Caco-2 (cell line): ENCODE results near the gene ALDH4A1. TPM values are rescaled to one million over a fixed set of nuclear protein-coding genes. Genes with fewer than 3 reads are reported as not detected.

ENCODE experiments used
- BruUV-seq: library from RNA; stranded (reverse); fragments of 400-500 nt; replicated peaks from 2 replicates; lab custom pipeline; 2021; lab: Mats Ljungman, UMichigan
- CTCF ChIA-PET: fragments of 300-600 bp; sonication (Branson Sonifier 250); formaldehyde crosslinking; loops from one replicate; lab custom pipeline; 2022; ENCODE audit warnings: antibody characterized with exemption; lab: Charles Lee
- POLR2A ChIA-PET: fragments of 300-600 bp; sonication (Branson Sonifier 250); formaldehyde crosslinking; loops from one replicate; lab custom pipeline; 2022; ENCODE audit warnings: antibody characterized with exemption; lab: Charles Lee
- DNase-seq, 2 experiments: peaks; one replicate each; pipeline versions ENCODE4 v3.0.0 to v3.0.0-alpha.2; 2020 to 2022
- H3K27me3 ChIP-seq: replicated peaks from 2 replicates; pipeline ENCODE4 v1.6.0; 2011; ENCODE audit warnings: low read length; ENCODE audit not compliant: control insufficient read depth, insufficient read depth
- H3K36me3 ChIP-seq: 2 replicates; pipeline ENCODE4 v1.5.1; 2011; ENCODE audit warnings: low read length; ENCODE audit not compliant: control insufficient read depth, insufficient read depth
- H3K4me1 ChIP-seq: fragments of 250-450 bp; sonication (Bioruptor Pico); 2 replicates; pipeline ENCODE4 v1.5.1; 2020; ENCODE audit warnings: mild to moderate bottlenecking
- H3K4me3 ChIP-seq: 2 replicates; pipeline ENCODE4 v1.5.1; 2011; ENCODE audit warnings: low read depth, mild to moderate bottlenecking, control low read depth, low read length
- H3K9me3 ChIP-seq: fragments of 250-450 bp; sonication (Bioruptor Pico); 2 replicates; pipeline ENCODE4 v1.5.1; 2020; ENCODE audit warnings: mild to moderate bottlenecking, moderate library complexity
- H3K27ac Mint-ChIP-seq: one replicate; pipeline ENCODE4 v1.8.0; 2022; ENCODE audit warnings: mixed read lengths; ENCODE audit not compliant: unreplicated experiment
- H3K27me3 Mint-ChIP-seq: one replicate; pipeline ENCODE4 v1.8.0; 2022; ENCODE audit warnings: mixed read lengths; ENCODE audit not compliant: insufficient read depth, unreplicated experiment
- H3K36me3 Mint-ChIP-seq: one replicate; pipeline ENCODE4 v1.8.0; 2022; ENCODE audit warnings: mild to moderate bottlenecking, mixed read lengths; ENCODE audit not compliant: insufficient read depth, unreplicated experiment
- H3K4me1 Mint-ChIP-seq: one replicate; pipeline ENCODE4 v1.8.0; 2022; ENCODE audit warnings: low read depth, mixed read lengths; ENCODE audit not compliant: unreplicated experiment
- H3K4me3 Mint-ChIP-seq: one replicate; pipeline ENCODE4 v1.8.0; 2022; ENCODE audit warnings: mild to moderate bottlenecking, moderate library complexity, mixed read lengths; ENCODE audit not compliant: unreplicated experiment
- H3K9me3 Mint-ChIP-seq: one replicate; pipeline ENCODE4 v1.8.0; 2022; ENCODE audit warnings: mixed read lengths; ENCODE audit not compliant: unreplicated experiment
- CTCF ChIP-seq, 2 experiments: fragments of 200-600 bp in 1 of 2; IDR thresholded peaks; 1 replicate in 1 of 2; 2 replicates in 1 of 2; pipeline versions ENCODE4 v1.5.1 to v1.8.0; 2011 to 2022; ENCODE audit warnings: antibody characterized with exemption in 1 of 2, control low read depth in 1 of 2, inconsistent platforms in 1 of 2, low read depth in 1 of 2, low read length in 1 of 2, mild to moderate bottlenecking in 1 of 2, moderate library complexity in 1 of 2; ENCODE audit not compliant: insufficient read depth in 1 of 2, severe bottlenecking in 1 of 2, unreplicated experiment in 1 of 2
- intact Hi-C: fragments of 100-400 bp; cut with micrococcal nuclease; formaldehyde crosslinking; loops from one replicate; pipeline ENCODE4 v1.10.0; 2022; ENCODE audit not compliant: unreplicated experiment
- total RNA-seq: library from RNA; stranded (reverse); gene quantifications from 2 replicates; pipeline ENCODE4 v1.2.3, GENCODE V29; 2022

The ALDH4A1 gene
- total RNA-seq, 1 experiment from 2014 or later = 18.0 TPM

- no peak for DNase-seq
- H3K27me3 ChIP-seq = no peaks in the 10 kb centered on the region
- intact Hi-C loops = no loop called here
- Mint-ChIP-seq H3K4me1 (no peaks in the 10 kb centered on the region), H3K4me3 (no peak overlapping the region), H3K36me3 (no peaks in the 10 kb centered on the region), H3K27me3 (peaks cover 3% of the 10 kb centered on the region), H3K9me3 (no peaks in the 10 kb centered on the region), H3K27ac (no peak overlapping the region)
- BruUV-seq = no TSS peak
- TF ChIP-seq CTCF (IDR thresholded peaks at IDR 0.05; ENCODE audit: insufficient read depth in 1 of 2, low read depth in 1 of 2, low read length in 1 of 2, severe bottlenecking in 1 of 2, unreplicated experiment in 1 of 2) = no peak
- no peaks in the 10 kb centered on the region for H3K4me1 ChIP-seq
- no peaks in the 10 kb centered on the region for H3K36me3 ChIP-seq
- ChIA-PET CTCF (interaction anchor here (1.6 kb wide), 1 partner anchor 17 kb away, joined by 7 read pairs; no protein-coding TSS in a partner anchor), POLR2A (no interaction called here)
- H3K4me3 ChIP-seq = no peak overlapping the region
- H3K9me3 ChIP-seq = no peaks in the 10 kb centered on the region
Measured at GRCh38 chr1:18866846-18867245, 35.5 kb downstream of the ALDH4A1 start.

DNA sequence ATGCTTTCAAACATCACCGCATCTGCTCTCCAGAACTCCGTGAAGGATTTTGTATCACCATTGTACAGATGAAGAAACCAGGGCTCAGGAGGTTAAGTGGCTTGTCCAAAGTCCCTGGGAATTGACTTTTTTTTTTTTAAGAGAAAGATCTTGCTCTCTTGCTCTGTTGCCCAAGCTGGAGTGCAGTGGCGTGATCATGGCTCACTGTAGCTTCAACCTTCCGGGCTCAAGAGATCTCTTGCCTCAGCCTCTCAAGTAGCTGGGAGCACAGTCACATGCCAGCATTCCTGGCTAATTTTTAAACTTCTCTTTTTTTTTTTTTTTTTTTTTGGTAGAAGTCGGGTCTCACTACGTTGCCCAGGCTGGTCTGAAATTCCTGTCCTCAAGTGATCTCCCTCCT lies 36.0 kb downstream of the ALDH4A1 start:
- H3K9me3 Mint-ChIP-seq = no peaks in the 10 kb centered on the region
- no peak overlapping the region for H3K4me3 Mint-ChIP-seq
- Histone ChIP-seq H3K9me3 (no peaks in the 10 kb centered on the region), H3K4me1 (no peaks in the 10 kb centered on the region), H3K4me3 (no peak overlapping the region), H3K27me3 (no peaks in the 10 kb centered on the region), H3K36me3 (no peaks in the 10 kb centered on the region)
- peaks cover 4% of the 10 kb centered on the region for H3K27me3 Mint-ChIP-seq
- CTCF ChIA-PET = interaction anchor here (0.7 to 1.6 kb wide), 2 partner anchors 18 to 30 kb away, joined by 7 to 12 read pairs; no protein-coding TSS in a partner anchor
- no peak for DNase-seq
- POLR2A ChIA-PET = no interaction called here
- intact Hi-C loops = no loop called here
- H3K36me3 Mint-ChIP-seq = no peaks in the 10 kb centered on the region
- TF ChIP-seq CTCF (IDR thresholded peaks at IDR 0.05; ENCODE audit: insufficient read depth in 1 of 2, low read depth in 1 of 2, low read length in 1 of 2, severe bottlenecking in 1 of 2, unreplicated experiment in 1 of 2) = no peak
- H3K4me1 Mint-ChIP-seq = no peaks in the 10 kb centered on the region
- no TSS peak for BruUV-seq
- no peak overlapping the region for H3K27ac Mint-ChIP-seq

DNA sequence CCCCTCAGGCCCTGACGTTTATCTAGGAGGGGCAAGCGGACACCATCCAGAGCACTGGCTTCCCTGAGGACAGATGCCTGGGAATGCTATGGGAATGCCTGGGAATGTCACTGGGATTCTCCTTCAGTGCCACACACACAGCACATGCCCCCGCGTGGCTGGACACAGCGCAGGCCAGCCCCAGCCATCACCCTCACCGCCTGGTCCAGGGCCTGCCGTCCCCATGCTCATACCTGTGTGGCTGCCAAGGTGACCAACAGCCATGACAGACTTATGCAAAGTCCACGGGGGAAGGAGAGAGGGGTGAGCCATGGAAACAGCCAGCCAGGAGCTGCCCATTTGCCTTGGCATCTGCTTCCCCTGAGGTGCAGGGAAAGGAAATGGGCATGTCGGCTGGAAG lies 37.2 kb downstream of the ALDH4A1 start:
- POLR2A ChIA-PET = no interaction called here
- H3K4me3 Mint-ChIP-seq = no peak overlapping the region
- intact Hi-C loops = no loop called here
- no peaks in the 10 kb centered on the region for H3K27me3 ChIP-seq
- H3K27me3 Mint-ChIP-seq = peaks cover 4% of the 10 kb centered on the region
- H3K4me3 ChIP-seq = no peak overlapping the region
- H3K36me3 ChIP-seq = no peaks in the 10 kb centered on the region
- H3K36me3 Mint-ChIP-seq = no peaks in the 10 kb centered on the region
- CTCF ChIA-PET = no interaction called here
- no peaks in the 10 kb centered on the region for H3K9me3 Mint-ChIP-seq
- H3K27ac Mint-ChIP-seq = no peak overlapping the region
- H3K4me1 Mint-ChIP-seq = no peaks in the 10 kb centered on the region
- BruUV-seq = no TSS peak
- no peaks in the 10 kb centered on the region for H3K4me1 ChIP-seq
- no peak for TF ChIP-seq CTCF (IDR thresholded peaks at IDR 0.05; ENCODE audit: insufficient read depth in 1 of 2, low read depth in 1 of 2, low read length in 1 of 2, severe bottlenecking in 1 of 2, unreplicated experiment in 1 of 2)
- no peak for DNase-seq
- no peaks in the 10 kb centered on the region for H3K9me3 ChIP-seq
